H1 (cell line): Measurements from ENCODE around the gene VSTM2L. TPM values are rescaled to one million over a fixed set of nuclear protein-coding genes. Genes with fewer than 3 reads are reported as not detected.

ENCODE experiments used
- CTCF ChIA-PET: fragments of 300-600 bp; sonication (Branson Sonifier 250); formaldehyde crosslinking; loops from one replicate; lab custom pipeline; 2021; ENCODE audit not compliant: partially characterized antibody; lab: Charles Lee
- POLR2A ChIA-PET: fragments of 300-600 bp; sonication (Branson Sonifier 250); formaldehyde crosslinking; loops from one replicate; lab custom pipeline; 2021; ENCODE audit warnings: inconsistent platforms; ENCODE audit not compliant: partially characterized antibody; lab: Charles Lee
- DNase-seq, 2 experiments: peaks; one replicate each; pipeline versions ENCODE4 v3.0.0 to v3.0.0-alpha.2; 2010 to 2022; ENCODE audit warnings: low spot score in 2 of 2, low read depth in 1 of 2, mixed read lengths in 1 of 2
- FAIRE-seq: peaks from 2 replicates; lab custom pipeline; 2011; peaks lifted over from hg19 to GRCh38; lab: Jason Lieb, UNC
- H2AFZ ChIP-seq: 2 replicates; pipeline ENCODE4 v1.8.1; 2012; ENCODE audit warnings: low read length, inconsistent platforms
- H2AK5ac ChIP-seq: 2 replicates; pipeline ENCODE4 v1.6.1; 2013; ENCODE audit warnings: low read depth, low read length
- H2BK120ac ChIP-seq: replicated peaks from 2 replicates; pipeline ENCODE3; 2013; ENCODE audit warnings: low read depth, low read length, inconsistent platforms
- H2BK12ac ChIP-seq: 2 replicates; pipeline ENCODE4 v1.6.1; 2013; ENCODE audit warnings: low read depth, low read length
- H2BK15ac ChIP-seq: 2 replicates; pipeline ENCODE4 v1.6.1; 2013; ENCODE audit warnings: low read length
- H2BK20ac ChIP-seq: 2 replicates; pipeline ENCODE4 v1.6.1; 2013; ENCODE audit warnings: low read length
- H2BK5ac ChIP-seq: 2 replicates; pipeline ENCODE4 v1.6.1; 2013; ENCODE audit warnings: low read depth, low read length
- H3K14ac ChIP-seq: 2 replicates; pipeline ENCODE4 v1.6.1; 2013; ENCODE audit warnings: inconsistent platforms; ENCODE audit not compliant: insufficient read length
- H3K18ac ChIP-seq: 2 replicates; pipeline ENCODE4 v1.6.1; 2013; ENCODE audit warnings: low read length; ENCODE audit errors: extremely low read depth
- H3K23ac ChIP-seq: 2 replicates; pipeline ENCODE4 v1.6.1; 2013; ENCODE audit warnings: inconsistent platforms; ENCODE audit not compliant: insufficient read length
- H3K23me2 ChIP-seq: 2 replicates; pipeline ENCODE4 v1.6.1; 2013; ENCODE audit warnings: low read depth, low read length
- H3K27ac ChIP-seq: 2 replicates; pipeline ENCODE4 v1.6.1; 2011; ENCODE audit warnings: low read depth, low read length, inconsistent platforms
- H3K27me3 ChIP-seq, 4 experiments: replicated peaks in 1 of 4; 1 replicate in 1 of 4; 2 replicates in 3 of 4; pipeline versions ENCODE4 v1.6.1 to v1.8.1; 2011 to 2013; ENCODE audit warnings: low read length in 3 of 4, mild to moderate bottlenecking in 3 of 4, inconsistent platforms in 2 of 4, mixed read lengths in 2 of 4, moderate library complexity in 1 of 4; ENCODE audit not compliant: control insufficient read depth in 3 of 4, insufficient read depth in 3 of 4; ENCODE audit errors: extremely low read depth in 1 of 4
- H3K36me3 ChIP-seq, 4 experiments: 2 replicates each; pipeline versions ENCODE4 v1.6.1 to v1.8.1; 2011 to 2013; ENCODE audit warnings: mild to moderate bottlenecking in 4 of 4, low read length in 3 of 4, moderate library complexity in 2 of 4, control low read depth in 1 of 4, inconsistent platforms in 1 of 4; ENCODE audit not compliant: insufficient read depth in 4 of 4, control insufficient read depth in 2 of 4
- H3K4ac ChIP-seq: replicated peaks from 2 replicates; pipeline ENCODE3; 2013; ENCODE audit warnings: low read length, low read depth, mixed read lengths, inconsistent platforms; ENCODE audit not compliant: insufficient read length
- H3K4me1 ChIP-seq, 4 experiments: replicated peaks in 1 of 4; 1 replicate in 1 of 4; 2 replicates in 3 of 4; pipeline versions ENCODE4 v1.6.1 to v1.8.1; 2011 to 2013; ENCODE audit warnings: low read length in 3 of 4, inconsistent platforms in 2 of 4, mixed read lengths in 1 of 4; ENCODE audit not compliant: insufficient read depth in 4 of 4, control insufficient read depth in 3 of 4
- H3K4me2 ChIP-seq, 2 experiments: 2 replicates each; pipeline versions ENCODE4 v1.6.1 to v1.8.1; 2011 to 2013; ENCODE audit warnings: low read depth in 2 of 2, low read length in 2 of 2, control low read depth in 1 of 2, inconsistent platforms in 1 of 2, mild to moderate bottlenecking in 1 of 2; ENCODE audit not compliant: insufficient read depth in 1 of 2
- H3K4me3 ChIP-seq, 4 experiments: fragments of 200-600, 300-600 bp in 1 of 4; sonication (generic), shearing (Covaris generic), sonication (Bioruptor Twin) in 1 of 4; 2 replicates each; pipeline versions ENCODE4 v1.5.1 to v1.8.1; 2011 to 2016; ENCODE audit warnings: low read length in 4 of 4, low read depth in 3 of 4, control low read depth in 2 of 4, inconsistent platforms in 2 of 4, mild to moderate bottlenecking in 2 of 4, mixed read lengths in 1 of 4, moderate library complexity in 1 of 4; ENCODE audit not compliant: insufficient read depth in 2 of 4; ENCODE audit errors: extremely low read depth in 1 of 4
- H3K56ac ChIP-seq: replicated peaks from 2 replicates; pipeline ENCODE3; 2013; ENCODE audit warnings: low read depth, mild to moderate bottlenecking, mixed read lengths, low read length, inconsistent platforms; ENCODE audit not compliant: insufficient read length
- H3K79me1 ChIP-seq: 2 replicates; pipeline ENCODE4 v1.6.1; 2013; ENCODE audit warnings: low read depth, low read length, control low read depth
- H3K79me2 ChIP-seq, 2 experiments: 2 replicates each; pipeline versions ENCODE4 v1.6.1 to v1.8.1; 2012 to 2013; ENCODE audit warnings: low read length in 2 of 2, mild to moderate bottlenecking in 2 of 2, inconsistent platforms in 1 of 2; ENCODE audit not compliant: insufficient read depth in 2 of 2, control insufficient read depth in 1 of 2
- H3K9ac ChIP-seq, 4 experiments: replicated peaks in 1 of 4; 1 replicate in 1 of 4; 2 replicates in 3 of 4; pipeline versions ENCODE4 v1.6.1 to v1.8.1; 2011 to 2013; ENCODE audit warnings: low read depth in 3 of 4, low read length in 3 of 4, control low read depth in 2 of 4, mild to moderate bottlenecking in 2 of 4, moderate library complexity in 2 of 4, inconsistent platforms in 1 of 4; ENCODE audit errors: extremely low read depth in 1 of 4
- H3K9me3 ChIP-seq, 2 experiments: 2 replicates each; pipeline versions ENCODE4 v1.6.1 to v1.8.1; 2012 to 2013; ENCODE audit warnings: mild to moderate bottlenecking in 2 of 2, moderate library complexity in 2 of 2, control low read depth in 1 of 2, inconsistent platforms in 1 of 2, low read depth in 1 of 2, low read length in 1 of 2, mixed read lengths in 1 of 2; ENCODE audit not compliant: insufficient read depth in 2 of 2
- H4K20me1 ChIP-seq, 2 experiments: replicated peaks in 1 of 2; 2 replicates each; pipeline versions ENCODE3 to v1.8.1; 2011 to 2013; ENCODE audit warnings: inconsistent platforms in 2 of 2, low read length in 2 of 2, mild to moderate bottlenecking in 1 of 2; ENCODE audit not compliant: insufficient read depth in 2 of 2, control insufficient read depth in 1 of 2
- H4K5ac ChIP-seq: 2 replicates; pipeline ENCODE4 v1.6.1; 2013; ENCODE audit warnings: low read length, low read depth, mixed read lengths, inconsistent platforms; ENCODE audit not compliant: insufficient read length
- H4K8ac ChIP-seq: 2 replicates; pipeline ENCODE4 v1.8.0; 2013; ENCODE audit warnings: mild to moderate bottlenecking, moderate library complexity, low read length, inconsistent platforms; ENCODE audit not compliant: insufficient read depth; ENCODE audit errors: extremely low read depth
- H4K91ac ChIP-seq: replicated peaks from 2 replicates; pipeline ENCODE3; 2013; ENCODE audit warnings: low read length, mixed read lengths, inconsistent platforms; ENCODE audit not compliant: insufficient read length
- ASH2L ChIP-seq: fragments of 200-600, 300-600 bp; sonication (generic); IDR thresholded peaks from one replicate; pipeline ENCODE4 v1.7.1; 2017; ENCODE audit warnings: low read length
- EGR1 ChIP-seq: IDR thresholded peaks from 2 replicates; pipeline ENCODE4 v1.6.1; 2011; ENCODE audit warnings: low read depth, low read length, borderline replicate concordance
- EZH2 ChIP-seq: fragments of 200-600 bp; sonication (generic); IDR thresholded peaks from 2 replicates; pipeline ENCODE4 v1.7.1; 2012; ENCODE audit warnings: low read depth, mild to moderate bottlenecking, moderate library complexity, low read length, inconsistent platforms; ENCODE audit not compliant: severe bottlenecking
- NRF1 ChIP-seq: IDR thresholded peaks from 2 replicates; pipeline ENCODE4 v1.6.1; 2011; ENCODE audit warnings: mild to moderate bottlenecking, low read depth, low read length, improper control_type of control experiment
- PHF8 ChIP-seq: fragments of 200-600 bp; sonication (generic); conservative IDR thresholded peaks from 2 replicates; pipeline ENCODE4 v1.7.1; 2012; ENCODE audit warnings: low read depth, mild to moderate bottlenecking, inconsistent platforms, low read length, moderate library complexity
- POLR2A ChIP-seq, 2 experiments: IDR thresholded peaks; 1 replicate in 1 of 2; 2 replicates in 1 of 2; pipeline ENCODE4 v1.6.1; 2011; ENCODE audit warnings: low read depth in 2 of 2, low read length in 2 of 2, mild to moderate bottlenecking in 2 of 2; ENCODE audit errors: control extremely low read depth in 1 of 2
- POU5F1 ChIP-seq: IDR thresholded peaks from 2 replicates; pipeline ENCODE4 v1.6.1; 2011; ENCODE audit warnings: low read depth, mild to moderate bottlenecking, low read length, moderate library complexity
- RNF2 ChIP-seq: fragments of 200-900, 300-1000 bp; sonication (generic); IDR thresholded peaks from 2 replicates; pipeline ENCODE4 v1.7.1; 2016; ENCODE audit warnings: borderline replicate concordance, low read depth, mild to moderate bottlenecking, antibody characterized with exemption, low read length; ENCODE audit not compliant: poor library complexity, severe bottlenecking; ENCODE audit errors: missing control alignments
- SIN3A ChIP-seq, 2 experiments: IDR thresholded peaks in 1 of 2; conservative IDR thresholded peaks in 1 of 2; 2 replicates each; pipeline ENCODE4 v1.6.1; 2011 to 2012; ENCODE audit warnings: low read length in 2 of 2, improper control_type of control experiment in 1 of 2, low read depth in 1 of 2, mild to moderate bottlenecking in 1 of 2
- SIX5 ChIP-seq: IDR thresholded peaks from 2 replicates; pipeline ENCODE4 v1.6.1; 2011; ENCODE audit warnings: mild to moderate bottlenecking, low read depth, low read length
- SRF ChIP-seq: IDR thresholded peaks from 2 replicates; pipeline ENCODE4 v1.6.1; 2011; ENCODE audit warnings: mild to moderate bottlenecking, low read depth, low read length, moderate library complexity
- TAF7 ChIP-seq: optimal IDR thresholded peaks from 2 replicates; pipeline ENCODE3; 2011; ENCODE audit warnings: low read depth, mild to moderate bottlenecking, inconsistent platforms, low read length, moderate library complexity, borderline replicate concordance
- TCF12 ChIP-seq: IDR thresholded peaks from 2 replicates; pipeline ENCODE4 v1.6.1; 2011; ENCODE audit warnings: low read depth, mild to moderate bottlenecking, low read length
- WGBS, 2 experiments: shearing (Covaris generic) in 1 of 2; methylation state at CpG; one replicate each; pipeline versions ENCODE4 v1.1.6 to v1.1.7; 2013 to 2015; ENCODE audit warnings: low lambda C conversion rate in 2 of 2, mixed read lengths in 2 of 2, inconsistent platforms in 1 of 2, low coverage in 1 of 2, missing lambda C conversion rate in 1 of 2; ENCODE audit not compliant: insufficient replicate concordance in 2 of 2, insufficient coverage in 1 of 2, insufficient read length in 1 of 2; ENCODE audit errors: extremely low coverage in 1 of 2, missing lambda C conversion rate in 1 of 2; 5-methylcytosine and 5-hydroxymethylcytosine counted together
- polyA plus RNA-seq, 7 experiments: library from polyadenylated mRNA; depleted of rRNA in 3 of 7; stranded (reverse) in 5 of 7; unstranded in 2 of 7; fragments of >200 nt in 5 of 7; fragments of 200-250 nt in 2 of 7; gene quantifications; 1 replicate in 5 of 7; 2 replicates in 1 of 7; 4 replicates in 1 of 7; pipeline versions ENCODE4 v1.2.1 to v1.2.3, GENCODE V29; 2011 to 2013; ENCODE audit warnings: missing spikeins in 2 of 7, mixed read lengths in 2 of 7
- total RNA-seq: library from RNA; stranded (reverse); fragmentation: NEBNext Ultra II Directional; extraction: Animal tissue kit (Norgen Biotek cat#: 25700); gene quantifications from 2 replicates; pipeline ENCODE4 v1.2.1, GENCODE V29; 2021
- TF ChIP-seq, protein P1 (sequence below): IDR thresholded peaks from 2 replicates; pipeline ENCODE4 v1.6.1; 2011; ENCODE audit warnings: low read length, improper control_type of control experiment

The VSTM2L gene
- total and polyA plus RNA-seq, 2 of the 8 experiments (the other 6 are each of a cell fraction or from before 2014, with no cell fraction given) = 1.3 to 3.2 TPM

DNA sequence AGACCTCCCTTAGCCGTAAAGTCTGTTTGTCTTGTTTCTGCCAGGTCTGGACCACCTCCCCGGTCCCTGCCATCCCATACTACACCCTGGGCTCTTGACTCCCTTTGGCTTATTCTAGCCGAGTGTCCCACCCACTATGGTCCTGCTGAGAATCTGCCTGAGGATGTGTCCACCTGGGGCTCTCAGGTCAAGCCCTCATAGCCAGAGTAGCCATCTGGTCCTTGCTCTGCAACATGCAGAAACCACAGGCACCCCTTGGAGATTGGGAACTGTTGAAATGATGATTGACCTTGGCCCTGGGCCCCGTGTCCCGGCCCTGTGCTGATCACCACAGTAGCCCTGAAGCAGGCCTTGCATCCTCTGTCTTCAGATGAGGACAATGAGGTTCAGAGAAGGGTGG, 44.0 kb downstream of the VSTM2L start:
- no peak overlapping the region for H3K9ac ChIP-seq
- ChIA-PET CTCF (no interaction called here), POLR2A (no interaction called here)
- no peak overlapping the region for H4K8ac ChIP-seq
- no peaks in the 10 kb centered on the region for H3K36me3 ChIP-seq
- 88% methylated on average over 5 of the region's 5 CpGs; no CpG with 5 or more reads in 1 of the 2 experiments for WGBS, 2 experiments
- DNase-seq (peak in 1 of 2 experiments; percentile 10), FAIRE-seq (no peak)
- no peaks in the 10 kb centered on the region for H3K79me1 ChIP-seq
- H2BK5ac ChIP-seq = no peak overlapping the region
- H2BK15ac ChIP-seq = no peak overlapping the region
- no peak overlapping the region for H3K14ac ChIP-seq
- H2AFZ ChIP-seq = no peak overlapping the region
- no peak overlapping the region for H3K56ac ChIP-seq
- no peaks in the 10 kb centered on the region for H3K27me3 ChIP-seq
- H3K4me3 ChIP-seq = no peak overlapping the region
- no peak overlapping the region for H3K4me2 ChIP-seq
- no peak overlapping the region for H4K91ac ChIP-seq
- no peak overlapping the region for H2BK120ac ChIP-seq
- H4K5ac ChIP-seq = no peak overlapping the region
- H3K23ac ChIP-seq = no peak overlapping the region
- no peak overlapping the region for H2BK20ac ChIP-seq
- peaks cover 0 to 1% of the 10 kb centered on the region in 2 experiments for H4K20me1 ChIP-seq
- H2AK5ac ChIP-seq = no peak overlapping the region
- no peak overlapping the region for H2BK12ac ChIP-seq
- H3K4ac ChIP-seq = no peak overlapping the region
- H3K23me2 ChIP-seq = no peaks in the 10 kb centered on the region; the same call in 1 of the 2 replicates
- no peak overlapping the region for H3K18ac ChIP-seq
- no peaks in the 10 kb centered on the region for H3K4me1 ChIP-seq
- H3K79me2 ChIP-seq = no peaks in the 10 kb centered on the region
- no peak overlapping the region for H3K27ac ChIP-seq
- no peaks in the 10 kb centered on the region for H3K9me3 ChIP-seq
- TF ChIP-seq EZH2 (no peak), PHF8 (no peak), TCF12 (no peak), ASH2L (no peak), POU5F1 (no peak), POLR2A (IDR thresholded peaks at IDR 0.05; ENCODE audit: control extremely low read depth in 1 of 2, low read depth in 2 of 2, low read length in 2 of 2) (no peak), SIX5 (no peak), NRF1 (no peak), SRF (no peak), RNF2 (no peak), SIN3A (conservative IDR thresholded peaks at IDR 0.05 in 1 of 2, IDR thresholded peaks at IDR 0.05 in 1 of 2; ENCODE audit: low read depth in 1 of 2, low read length in 2 of 2) (no peak), EGR1 (no peak), TAF7 (no peak)
- TF ChIP-seq, protein P1, sequence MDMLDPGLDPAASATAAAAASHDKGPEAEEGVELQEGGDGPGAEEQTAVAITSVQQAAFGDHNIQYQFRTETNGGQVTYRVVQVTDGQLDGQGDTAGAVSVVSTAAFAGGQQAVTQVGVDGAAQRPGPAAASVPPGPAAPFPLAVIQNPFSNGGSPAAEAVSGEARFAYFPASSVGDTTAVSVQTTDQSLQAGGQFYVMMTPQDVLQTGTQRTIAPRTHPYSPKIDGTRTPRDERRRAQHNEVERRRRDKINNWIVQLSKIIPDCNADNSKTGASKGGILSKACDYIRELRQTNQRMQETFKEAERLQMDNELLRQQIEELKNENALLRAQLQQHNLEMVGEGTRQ = no peak
